HCT116 (cell line): Measurements from ENCODE around the gene HORMAD1. TPM values are rescaled to one million over a fixed set of nuclear protein-coding genes. Genes with fewer than 3 reads are reported as not detected.

ENCODE experiments used
- ATAC-seq: fragments of 200-7000 bp; cut with Tn5 transposase; 2 replicates; pipeline ENCODE4 v1.9.1; 2020; ENCODE audit warnings: mild to moderate bottlenecking, moderate library complexity
- BruUV-seq: library from RNA; stranded (reverse); fragments of 400-500 nt; replicated peaks from 2 replicates; lab custom pipeline; 2021; lab: Mats Ljungman, UMichigan
- CTCF ChIA-PET: fragments of 300-600 bp; sonication (Branson Sonifier 250); formaldehyde crosslinking; loops from one replicate; lab custom pipeline; 2021; ENCODE audit warnings: antibody characterized with exemption; lab: Charles Lee
- POLR2A ChIA-PET: fragments of 300-600, 350-600 bp; sonication (Branson Sonifier 250); formaldehyde crosslinking; loops from one replicate; lab custom pipeline; 2021; ENCODE audit warnings: antibody characterized with exemption; lab: Charles Lee
- RAD21 ChIA-PET, 2 experiments: fragments of 300-600 bp; sonication (Branson Sonifier 250); formaldehyde crosslinking; loops; one replicate each; lab custom pipeline; 2023; ENCODE audit warnings: low total read pairs in 2 of 2; ENCODE audit not compliant: uncharacterized antibody in 2 of 2, unreplicated experiment in 2 of 2, low non-redundant PET in 1 of 2; lab: Charles Lee
- DNase-seq: peaks from one replicate; pipeline ENCODE4 v3.0.0-alpha.2; 2010; ENCODE audit warnings: low read depth, low spot score
- H2AFZ ChIP-seq: fragments of 200-600 bp; shearing (Covaris generic), sonication (generic); 2 replicates; pipeline ENCODE4 v1.6.1; 2017; ENCODE audit warnings: low read depth, mixed run types, mixed read lengths, antibody characterized with exemption, low read length; ENCODE audit not compliant: poor library complexity, severe bottlenecking
- H3K27ac ChIP-seq: 2 replicates; pipeline ENCODE4 v1.5.1; 2012; ENCODE audit warnings: low read depth, low read length
- H3K27me3 ChIP-seq: fragments of 200-600 bp; sonication (generic); 2 replicates; pipeline ENCODE4 v1.6.1; 2016; ENCODE audit warnings: mixed run types, low read length, mixed read lengths; ENCODE audit not compliant: insufficient read depth
- H3K36me3 ChIP-seq, 2 experiments: fragments of 200-500 bp in 1 of 2; fragments of 200-600 bp in 1 of 2; sonication (Bioruptor generic) in 1 of 2; sonication (generic) in 1 of 2; 2 replicates each; pipeline versions ENCODE4 v1.5.1 to v1.6.1; 2014 to 2016; ENCODE audit warnings: low read length in 2 of 2, inconsistent platforms in 1 of 2, mixed read lengths in 1 of 2, mixed run types in 1 of 2; ENCODE audit not compliant: insufficient read depth in 2 of 2, control insufficient read depth in 1 of 2
- H3K4me1 ChIP-seq, 2 experiments: fragments of 200-600 bp in 1 of 2; sonication (generic) in 1 of 2; 2 replicates each; pipeline versions ENCODE4 v1.5.1 to v1.6.1; 2012 to 2017; ENCODE audit warnings: low read length in 2 of 2, inconsistent platforms in 1 of 2, mild to moderate bottlenecking in 1 of 2, mixed read lengths in 1 of 2, mixed run types in 1 of 2, moderate library complexity in 1 of 2; ENCODE audit not compliant: insufficient read depth in 2 of 2, control insufficient read depth in 1 of 2
- H3K4me2 ChIP-seq: fragments of 200-600 bp; sonication (generic); 2 replicates; pipeline ENCODE4 v1.6.1; 2017; ENCODE audit warnings: mixed run types, low read length, mixed read lengths
- H3K4me3 ChIP-seq, 2 experiments: fragments of 200-600 bp in 1 of 2; sonication (generic) in 1 of 2; replicated peaks in 1 of 2; 2 replicates each; pipeline ENCODE4 v1.5.1; 2011 to 2016; ENCODE audit warnings: low read length in 2 of 2, control low read depth in 1 of 2, low read depth in 1 of 2, mild to moderate bottlenecking in 1 of 2, mixed read lengths in 1 of 2, mixed run types in 1 of 2
- H3K79me2 ChIP-seq: fragments of 200-600 bp; sonication (generic); 2 replicates; pipeline ENCODE4 v1.6.1; 2017; ENCODE audit warnings: mild to moderate bottlenecking, mixed run types, low read length, moderate library complexity, mixed read lengths; ENCODE audit not compliant: insufficient read depth
- H3K9ac ChIP-seq: fragments of 200-600 bp; sonication (generic); 2 replicates; pipeline ENCODE4 v1.6.1; 2016; ENCODE audit warnings: low read length, mixed read lengths
- H3K9me2 ChIP-seq: fragments of 200-600 bp; sonication (generic), shearing (Covaris generic); 2 replicates; pipeline ENCODE4 v1.6.1; 2017; ENCODE audit warnings: mixed run types, mild to moderate bottlenecking, moderate library complexity; ENCODE audit not compliant: insufficient read depth
- H3K9me3 ChIP-seq, 2 experiments: fragments of 200-500 bp in 1 of 2; fragments of 200-600 bp in 1 of 2; sonication (Bioruptor generic) in 1 of 2; sonication (generic) in 1 of 2; 2 replicates each; pipeline ENCODE4 v1.6.1; 2014 to 2017; ENCODE audit warnings: low read length in 2 of 2, mixed read lengths in 2 of 2, inconsistent platforms in 1 of 2, low read depth in 1 of 2, mild to moderate bottlenecking in 1 of 2, mixed run types in 1 of 2, moderate library complexity in 1 of 2; ENCODE audit not compliant: control insufficient read depth in 1 of 2, insufficient read depth in 1 of 2
- H4K20me1 ChIP-seq: fragments of 200-600 bp; sonication (generic), shearing (Covaris generic); 2 replicates; pipeline ENCODE4 v1.6.1; 2017; ENCODE audit warnings: mixed run types, mild to moderate bottlenecking, moderate library complexity; ENCODE audit not compliant: insufficient read depth
- CBX3 ChIP-seq: IDR thresholded peaks from 2 replicates; pipeline ENCODE4 v1.6.1; 2012; ENCODE audit warnings: low read depth
- CEBPB ChIP-seq: IDR thresholded peaks from 2 replicates; pipeline ENCODE4 v1.6.1; 2012; ENCODE audit warnings: low read depth
- EGR1 ChIP-seq: IDR thresholded peaks from 2 replicates; pipeline ENCODE4 v1.6.1; 2012; ENCODE audit warnings: low read depth
- ELF1 ChIP-seq: IDR thresholded peaks from 2 replicates; pipeline ENCODE4 v1.6.1; 2012; ENCODE audit warnings: low read depth, borderline replicate concordance
- EZH2 ChIP-seq: fragments of 200-600 bp; sonication (generic); IDR thresholded peaks from 2 replicates; pipeline ENCODE4 v1.6.1; 2017; ENCODE audit warnings: antibody characterized with exemption, mixed run types
- EZH2phosphoT487 ChIP-seq: fragments of 200-600 bp; IDR thresholded peaks from 2 replicates; pipeline ENCODE4 v1.6.1; 2018; ENCODE audit warnings: antibody characterized with exemption, borderline replicate concordance
- FOSL1 ChIP-seq: IDR thresholded peaks from 2 replicates; pipeline ENCODE4 v1.6.1; 2012; ENCODE audit warnings: low read depth
- JUND ChIP-seq: IDR thresholded peaks from 2 replicates; pipeline ENCODE4 v1.6.1; 2012
- POLR2AphosphoS5 ChIP-seq: IDR thresholded peaks from 2 replicates; pipeline ENCODE4 v1.6.1; 2011; ENCODE audit warnings: mild to moderate bottlenecking, low read depth, low read length, moderate library complexity
- RAD21 ChIP-seq: IDR thresholded peaks from 2 replicates; pipeline ENCODE4 v1.6.1; 2012; ENCODE audit warnings: low read depth, mild to moderate bottlenecking
- SIN3A ChIP-seq: IDR thresholded peaks from 2 replicates; pipeline ENCODE4 v1.6.1; 2012; ENCODE audit warnings: low read depth
- SRF ChIP-seq: IDR thresholded peaks from 2 replicates; pipeline ENCODE4 v1.6.1; 2012; ENCODE audit warnings: low read depth
- TCF7L2 ChIP-seq: IDR thresholded peaks from 2 replicates; pipeline ENCODE4 v1.7.0; 2011; ENCODE audit warnings: borderline replicate concordance, inconsistent platforms; ENCODE audit not compliant: insufficient read depth, insufficient read length; ENCODE audit errors: extremely low read depth
- YY1 ChIP-seq: IDR thresholded peaks from 2 replicates; pipeline ENCODE4 v1.6.1; 2011; ENCODE audit warnings: low read length, low read depth, moderate library complexity, mild to moderate bottlenecking; ENCODE audit not compliant: insufficient replicate concordance; ENCODE audit errors: extremely low read depth
- ZFX ChIP-seq: fragments of 450-650 bp; IDR thresholded peaks from 2 replicates; pipeline ENCODE4 v1.6.1; 2017
- intact Hi-C: fragments of 100-400 bp; cut with micrococcal nuclease; formaldehyde crosslinking; loops from 2 replicates; pipeline ENCODE4 v1.10.0; 2022
- total RNA-seq: library from RNA; stranded (reverse); gene quantifications from one replicate; pipeline ENCODE4 v1.2.1, GENCODE V29; 2021; ENCODE audit not compliant: unreplicated experiment
- TF ChIP-seq, protein P1 (sequence below): IDR thresholded peaks from 2 replicates; pipeline ENCODE4 v1.6.1; 2012; ENCODE audit warnings: low read depth
- TF ChIP-seq, protein P2 (sequence below): IDR thresholded peaks from 2 replicates; pipeline ENCODE4 v1.6.1; 2011; ENCODE audit warnings: mild to moderate bottlenecking, low read length, moderate library complexity; ENCODE audit not compliant: insufficient replicate concordance; ENCODE audit errors: extremely low read depth
- TF ChIP-seq, protein P3 (sequence below), 3 experiments: fragments of 200-600 bp in 1 of 3; sonication (generic) in 1 of 3; IDR thresholded peaks in 2 of 3; conservative IDR thresholded peaks in 1 of 3; 2 replicates each; pipeline ENCODE4 v1.5.1; 2012 to 2017; ENCODE audit warnings: low read depth in 2 of 3, low read length in 2 of 3, antibody characterized with exemption in 1 of 3, borderline replicate concordance in 1 of 3, control low read depth in 1 of 3, mild to moderate bottlenecking in 1 of 3, mixed read lengths in 1 of 3, mixed run types in 1 of 3, moderate library complexity in 1 of 3; ENCODE audit not compliant: insufficient read depth in 1 of 3
- TF ChIP-seq, protein P4 (sequence below): IDR thresholded peaks from 2 replicates; pipeline ENCODE4 v1.6.1; 2012
- TF ChIP-seq, protein P5 (sequence below): IDR thresholded peaks from 2 replicates; pipeline ENCODE4 v1.6.1; 2012

HORMAD1 gene
- total RNA-seq, 1 experiment from 2014 or later, result not detected

DNA sequence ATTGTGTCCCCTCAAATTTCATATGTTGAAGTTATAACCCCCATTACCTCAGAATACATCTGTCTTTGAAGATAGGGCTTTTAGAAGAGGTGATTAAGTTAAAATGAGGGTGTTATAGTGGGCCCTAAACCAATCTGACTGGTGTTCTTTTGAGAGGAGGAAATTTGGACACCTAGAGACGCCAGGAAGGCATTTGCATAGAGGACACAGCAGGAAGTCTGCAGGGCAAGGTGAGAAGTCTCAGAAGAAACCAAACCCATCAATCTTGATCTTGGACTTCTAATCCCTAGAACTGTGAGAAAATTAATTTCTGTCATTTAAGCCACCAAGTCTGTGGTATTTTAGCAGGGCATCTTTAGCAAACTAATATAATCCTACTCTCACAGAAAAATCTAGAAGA, 36.8 kb downstream of the HORMAD1 start:
- Histone ChIP-seq H3K4me1 (no peaks in the 10 kb centered on the region), H3K4me2 (no peak overlapping the region), H3K27me3 (no peaks in the 10 kb centered on the region), H2AFZ (no peak overlapping the region), H3K9me2 (no peaks in the 10 kb centered on the region), H3K79me2 (no peaks in the 10 kb centered on the region), H3K9me3 (no peaks in the 10 kb centered on the region), H3K9ac (no peak overlapping the region), H3K4me3 (no peak overlapping the region), H4K20me1 (no peaks in the 10 kb centered on the region), H3K36me3 (peaks cover 3 to 10% of the 10 kb centered on the region in 2 experiments; a peak in 2 of 4 replicates), H3K27ac (no peak overlapping the region)
- ChIA-PET CTCF (no interaction called here), RAD21 (no interaction called here), POLR2A (interaction anchor here (0.8 kb wide), 1 partner anchor 56 kb away, joined by 3 read pairs; no protein-coding TSS in a partner anchor)
- BruUV-seq, result no TSS peak
- DNase-seq, result no peak
- ATAC-seq, result no peak
- intact Hi-C loops, result no loop called here
- TF ChIP-seq RAD21, result no peak
- TF ChIP-seq YY1, result no peak
- TF ChIP-seq EZH2phosphoT487, result no peak
- no peak for TF ChIP-seq EZH2
- TF ChIP-seq POLR2AphosphoS5, result no peak
- TF ChIP-seq, protein P1, sequence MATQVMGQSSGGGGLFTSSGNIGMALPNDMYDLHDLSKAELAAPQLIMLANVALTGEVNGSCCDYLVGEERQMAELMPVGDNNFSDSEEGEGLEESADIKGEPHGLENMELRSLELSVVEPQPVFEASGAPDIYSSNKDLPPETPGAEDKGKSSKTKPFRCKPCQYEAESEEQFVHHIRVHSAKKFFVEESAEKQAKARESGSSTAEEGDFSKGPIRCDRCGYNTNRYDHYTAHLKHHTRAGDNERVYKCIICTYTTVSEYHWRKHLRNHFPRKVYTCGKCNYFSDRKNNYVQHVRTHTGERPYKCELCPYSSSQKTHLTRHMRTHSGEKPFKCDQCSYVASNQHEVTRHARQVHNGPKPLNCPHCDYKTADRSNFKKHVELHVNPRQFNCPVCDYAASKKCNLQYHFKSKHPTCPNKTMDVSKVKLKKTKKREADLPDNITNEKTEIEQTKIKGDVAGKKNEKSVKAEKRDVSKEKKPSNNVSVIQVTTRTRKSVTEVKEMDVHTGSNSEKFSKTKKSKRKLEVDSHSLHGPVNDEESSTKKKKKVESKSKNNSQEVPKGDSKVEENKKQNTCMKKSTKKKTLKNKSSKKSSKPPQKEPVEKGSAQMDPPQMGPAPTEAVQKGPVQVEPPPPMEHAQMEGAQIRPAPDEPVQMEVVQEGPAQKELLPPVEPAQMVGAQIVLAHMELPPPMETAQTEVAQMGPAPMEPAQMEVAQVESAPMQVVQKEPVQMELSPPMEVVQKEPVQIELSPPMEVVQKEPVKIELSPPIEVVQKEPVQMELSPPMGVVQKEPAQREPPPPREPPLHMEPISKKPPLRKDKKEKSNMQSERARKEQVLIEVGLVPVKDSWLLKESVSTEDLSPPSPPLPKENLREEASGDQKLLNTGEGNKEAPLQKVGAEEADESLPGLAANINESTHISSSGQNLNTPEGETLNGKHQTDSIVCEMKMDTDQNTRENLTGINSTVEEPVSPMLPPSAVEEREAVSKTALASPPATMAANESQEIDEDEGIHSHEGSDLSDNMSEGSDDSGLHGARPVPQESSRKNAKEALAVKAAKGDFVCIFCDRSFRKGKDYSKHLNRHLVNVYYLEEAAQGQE, result no peak
- TF ChIP-seq ELF1, result no peak
- TF ChIP-seq, protein P2, sequence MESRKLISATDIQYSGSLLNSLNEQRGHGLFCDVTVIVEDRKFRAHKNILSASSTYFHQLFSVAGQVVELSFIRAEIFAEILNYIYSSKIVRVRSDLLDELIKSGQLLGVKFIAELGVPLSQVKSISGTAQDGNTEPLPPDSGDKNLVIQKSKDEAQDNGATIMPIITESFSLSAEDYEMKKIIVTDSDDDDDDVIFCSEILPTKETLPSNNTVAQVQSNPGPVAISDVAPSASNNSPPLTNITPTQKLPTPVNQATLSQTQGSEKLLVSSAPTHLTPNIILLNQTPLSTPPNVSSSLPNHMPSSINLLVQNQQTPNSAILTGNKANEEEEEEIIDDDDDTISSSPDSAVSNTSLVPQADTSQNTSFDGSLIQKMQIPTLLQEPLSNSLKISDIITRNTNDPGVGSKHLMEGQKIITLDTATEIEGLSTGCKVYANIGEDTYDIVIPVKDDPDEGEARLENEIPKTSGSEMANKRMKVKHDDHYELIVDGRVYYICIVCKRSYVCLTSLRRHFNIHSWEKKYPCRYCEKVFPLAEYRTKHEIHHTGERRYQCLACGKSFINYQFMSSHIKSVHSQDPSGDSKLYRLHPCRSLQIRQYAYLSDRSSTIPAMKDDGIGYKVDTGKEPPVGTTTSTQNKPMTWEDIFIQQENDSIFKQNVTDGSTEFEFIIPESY, result no peak
- no peak for TF ChIP-seq JUND
- TF ChIP-seq SRF, result no peak
- no peak for TF ChIP-seq EGR1
- TF ChIP-seq, protein P3, sequence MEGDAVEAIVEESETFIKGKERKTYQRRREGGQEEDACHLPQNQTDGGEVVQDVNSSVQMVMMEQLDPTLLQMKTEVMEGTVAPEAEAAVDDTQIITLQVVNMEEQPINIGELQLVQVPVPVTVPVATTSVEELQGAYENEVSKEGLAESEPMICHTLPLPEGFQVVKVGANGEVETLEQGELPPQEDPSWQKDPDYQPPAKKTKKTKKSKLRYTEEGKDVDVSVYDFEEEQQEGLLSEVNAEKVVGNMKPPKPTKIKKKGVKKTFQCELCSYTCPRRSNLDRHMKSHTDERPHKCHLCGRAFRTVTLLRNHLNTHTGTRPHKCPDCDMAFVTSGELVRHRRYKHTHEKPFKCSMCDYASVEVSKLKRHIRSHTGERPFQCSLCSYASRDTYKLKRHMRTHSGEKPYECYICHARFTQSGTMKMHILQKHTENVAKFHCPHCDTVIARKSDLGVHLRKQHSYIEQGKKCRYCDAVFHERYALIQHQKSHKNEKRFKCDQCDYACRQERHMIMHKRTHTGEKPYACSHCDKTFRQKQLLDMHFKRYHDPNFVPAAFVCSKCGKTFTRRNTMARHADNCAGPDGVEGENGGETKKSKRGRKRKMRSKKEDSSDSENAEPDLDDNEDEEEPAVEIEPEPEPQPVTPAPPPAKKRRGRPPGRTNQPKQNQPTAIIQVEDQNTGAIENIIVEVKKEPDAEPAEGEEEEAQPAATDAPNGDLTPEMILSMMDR (IDR thresholded peaks at IDR 0.05 in 2 of 3, conservative IDR thresholded peaks at IDR 0.05 in 1 of 3; ENCODE audit: borderline replicate concordance in 1 of 3, insufficient read depth in 1 of 3, low read depth in 2 of 3, low read length in 2 of 3), result no peak
- no peak for TF ChIP-seq TCF7L2
- TF ChIP-seq FOSL1, result no peak
- no peak for TF ChIP-seq CEBPB
- no peak for TF ChIP-seq CBX3
- TF ChIP-seq, protein P4, sequence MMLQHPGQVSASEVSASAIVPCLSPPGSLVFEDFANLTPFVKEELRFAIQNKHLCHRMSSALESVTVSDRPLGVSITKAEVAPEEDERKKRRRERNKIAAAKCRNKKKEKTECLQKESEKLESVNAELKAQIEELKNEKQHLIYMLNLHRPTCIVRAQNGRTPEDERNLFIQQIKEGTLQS, result no peak
- TF ChIP-seq, protein P5, sequence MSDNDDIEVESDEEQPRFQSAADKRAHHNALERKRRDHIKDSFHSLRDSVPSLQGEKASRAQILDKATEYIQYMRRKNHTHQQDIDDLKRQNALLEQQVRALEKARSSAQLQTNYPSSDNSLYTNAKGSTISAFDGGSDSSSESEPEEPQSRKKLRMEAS, result no peak
- no peak for TF ChIP-seq ZFX
- no peak for TF ChIP-seq SIN3A
